ENCODE measurements around the gene OAT. TPM values are rescaled to one million over a fixed set of nuclear protein-coding genes. Genes with fewer than 3 reads are reported as not detected.
A peak's percentile ranks its signal among the peaks of the same experiment; 100 is the strongest.

Gene OAT
- total and polyA plus RNA-seq, 2 donors (not counting 3 experiments of a cell fraction or from before 2014, with no cell fraction given), result 69.9 to 90.8 TPM

GRCh38 chr10:124447751-124448466, 29.2 kb upstream of the OAT start:
- Histone ChIP-seq H4K20me1 (replicated peaks; ENCODE audit: control insufficient read depth, extremely low read depth, insufficient read depth, low read length) (no peaks in the 10 kb centered on the region), H3K9ac (replicated peaks; ENCODE audit: extremely low read depth, insufficient read depth, low read length) (no peak overlapping the region), H3K27ac (ENCODE audit: insufficient read depth, low read depth, low read length) (no peak overlapping the region), H3K4me1 (ENCODE audit: control insufficient read depth, extremely low read depth, insufficient read depth, low read length) (peaks cover 2% of the 10 kb centered on the region), H3K4me3 (replicated peaks in 1 of 3; ENCODE audit: insufficient read depth in 1 of 3, low read depth in 1 of 3, low read length in 3 of 3) (no peak overlapping the region), H2AFZ (ENCODE audit: low read depth, low read length) (no peak overlapping the region), H3K36me3 (ENCODE audit: control insufficient read depth in 2 of 2, extremely low read depth in 1 of 2, insufficient read depth in 2 of 2, low read length in 2 of 2) (no peaks in the 10 kb centered on the region), H3K9me1 (replicated peaks; ENCODE audit: control insufficient read depth, extremely low read depth, insufficient read depth, low read length) (no peaks in the 10 kb centered on the region), H3K4me2 (ENCODE audit: insufficient read depth, low read length) (no peak overlapping the region), H3K27me3 (ENCODE audit: control insufficient read depth in 2 of 2, insufficient read depth in 2 of 2, low read length in 2 of 2) (peaks cover 70 to 85% of the 10 kb centered on the region in 2 experiments), H3K79me2 (ENCODE audit: control insufficient read depth, insufficient read depth, low read length) (no peaks in the 10 kb centered on the region), H3K9me3 (replicated peaks; ENCODE audit: control insufficient read depth, insufficient read depth, low read length) (no peaks in the 10 kb centered on the region)
- intact Hi-C loops (cut with micrococcal nuclease), result no loop called here
- TF ChIP-seq POLR2AphosphoS5 (IDR thresholded peaks at IDR 0.05; ENCODE audit: insufficient read depth, low read depth, low read length) (no peak), EZH2 (IDR thresholded peaks at IDR 0.05; ENCODE audit: borderline replicate concordance, low read depth, low read length, severe bottlenecking) (peak; percentile 86)
- DNase-seq (ENCODE audit: low read depth, low spot score) (no peak), FAIRE-seq (no peak)
- CTCF ChIA-PET, result no interaction called here
- POLR2A ChIA-PET, result no interaction called here
- dilution Hi-C loops (cut with MboI; ENCODE audit: extremely low pct_ligation_motif_present, low sequenced_read_pairs), result no loop called here
- BruUV-seq (replicated peaks), result no TSS peak

- no peaks in the 10 kb centered on the region for H3K36me3 ChIP-seq (ENCODE audit: control insufficient read depth in 2 of 2, extremely low read depth in 1 of 2, insufficient read depth in 2 of 2, low read length in 2 of 2)
- no peaks in the 10 kb centered on the region for H3K9me3 ChIP-seq (replicated peaks; ENCODE audit: control insufficient read depth, insufficient read depth, low read length)
- ChIA-PET POLR2A (no interaction called here), CTCF (no interaction called here)
- H3K4me3 ChIP-seq (replicated peaks in 1 of 3; ENCODE audit: insufficient read depth in 1 of 3, low read depth in 1 of 3, low read length in 3 of 3), result no peak overlapping the region
- no peaks in the 10 kb centered on the region for H3K79me2 ChIP-seq (ENCODE audit: control insufficient read depth, insufficient read depth, low read length)
- no peak overlapping the region for H3K9ac ChIP-seq (replicated peaks; ENCODE audit: extremely low read depth, insufficient read depth, low read length)
- no peak overlapping the region for H3K4me2 ChIP-seq (ENCODE audit: insufficient read depth, low read length)
- no TSS peak for BruUV-seq (replicated peaks)
- H2AFZ ChIP-seq (ENCODE audit: low read depth, low read length), result no peak overlapping the region
- no peaks in the 10 kb centered on the region for H4K20me1 ChIP-seq (replicated peaks; ENCODE audit: control insufficient read depth, extremely low read depth, insufficient read depth, low read length)
- dilution Hi-C loops (cut with MboI; ENCODE audit: extremely low pct_ligation_motif_present, low sequenced_read_pairs), result no loop called here
- TF ChIP-seq FOS (IDR thresholded peaks at IDR 0.05; ENCODE audit: borderline replicate concordance, insufficient read depth, low read length) (no peak), JUN (IDR thresholded peaks at IDR 0.05; ENCODE audit: borderline replicate concordance, insufficient read depth, insufficient read length, low read depth) (no peak), EZH2 (IDR thresholded peaks at IDR 0.05; ENCODE audit: borderline replicate concordance, low read depth, low read length, severe bottlenecking) (no peak), POLR2A (IDR thresholded peaks at IDR 0.05; ENCODE audit: low read depth, low read length) (no peak), POLR2AphosphoS5 (IDR thresholded peaks at IDR 0.05; ENCODE audit: insufficient read depth, low read depth, low read length) (no peak), GATA2 (IDR thresholded peaks at IDR 0.05; ENCODE audit: insufficient read depth, insufficient read length, low read depth, low read length) (no peak), MYC (IDR thresholded peaks at IDR 0.05; ENCODE audit: low read depth, low read length) (no peak), MAX (IDR thresholded peaks at IDR 0.05; ENCODE audit: insufficient read depth, insufficient read length) (no peak), CTCF (IDR thresholded peaks at IDR 0.05; ENCODE audit: extremely low read depth in 1 of 2, insufficient read depth in 1 of 2, low read depth in 1 of 2, low read length in 2 of 2) (no peak)
- no peaks in the 10 kb centered on the region for H3K9me1 ChIP-seq (replicated peaks; ENCODE audit: control insufficient read depth, extremely low read depth, insufficient read depth, low read length)
- no peak for FAIRE-seq
- intact Hi-C loops (cut with micrococcal nuclease), result no loop called here
- H3K4me1 ChIP-seq (ENCODE audit: control insufficient read depth, extremely low read depth, insufficient read depth, low read length), result peaks cover 2% of the 10 kb centered on the region
- no peak for DNase-seq (ENCODE audit: low read depth, low spot score)
- H3K27ac ChIP-seq (ENCODE audit: insufficient read depth, low read depth, low read length), result no peak overlapping the region
- H3K27me3 ChIP-seq (ENCODE audit: control insufficient read depth in 2 of 2, insufficient read depth in 2 of 2, low read length in 2 of 2), result peaks cover 64 to 78% of the 10 kb centered on the region in 2 experiments
Observed at GRCh38 chr10:124446830-124447750, 28.4 kb upstream of the OAT start.
